MM.1S (cell line): ENCODE measurements around the gene CDC45.

Experiments used
- EZH2phosphoT487 ChIP-seq: fragments of 300-600 bp; sonication (generic); IDR thresholded peaks from 2 replicates; pipeline ENCODE4 v1.6.1; 2018; ENCODE audit warnings: antibody characterized with exemption, low read length
- TF ChIP-seq, protein P1 (sequence below): fragments of 300-600 bp; sonication (generic); IDR thresholded peaks from 2 replicates; pipeline ENCODE4 v1.5.1; 2016; ENCODE audit warnings: antibody characterized with exemption, low read length, mixed read lengths

DNA sequence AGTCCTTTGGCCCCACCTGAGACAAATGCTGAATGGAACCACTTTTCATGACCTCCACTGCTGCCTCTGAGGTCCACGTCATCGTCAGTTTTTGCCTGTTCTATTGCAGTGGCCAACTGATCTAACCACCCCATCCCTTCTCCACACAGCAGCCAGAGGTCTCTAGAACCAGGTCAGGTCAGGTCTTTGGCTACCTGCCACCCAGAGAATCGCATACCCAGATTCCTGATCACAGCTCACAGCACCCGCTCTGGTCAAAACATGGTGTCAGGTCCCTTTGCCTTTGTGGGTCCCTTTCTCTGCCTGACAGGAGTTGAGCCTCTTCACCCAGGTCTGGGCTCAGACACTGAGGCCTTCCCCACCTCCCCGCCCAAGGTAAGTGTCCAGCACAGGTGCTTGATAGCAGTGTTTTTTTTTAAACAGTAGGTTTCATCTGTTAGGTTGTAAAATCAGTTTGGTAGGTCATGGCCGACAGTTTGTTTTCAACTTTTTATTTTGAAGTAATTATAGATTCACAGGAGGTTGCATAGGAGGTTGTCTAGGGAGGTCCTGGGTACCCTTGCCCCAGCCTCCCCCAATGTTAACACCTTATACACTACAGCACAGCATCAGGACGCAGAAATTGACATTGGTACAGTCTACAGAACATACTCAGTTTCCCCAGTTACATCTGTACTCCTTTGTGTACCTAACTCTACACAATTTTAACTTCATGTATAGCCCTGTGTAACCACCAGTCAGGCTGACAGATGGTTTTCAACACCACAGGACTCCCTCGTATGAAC is 39.1 kb upstream of the CDC45 start:
- TF ChIP-seq, protein P1, sequence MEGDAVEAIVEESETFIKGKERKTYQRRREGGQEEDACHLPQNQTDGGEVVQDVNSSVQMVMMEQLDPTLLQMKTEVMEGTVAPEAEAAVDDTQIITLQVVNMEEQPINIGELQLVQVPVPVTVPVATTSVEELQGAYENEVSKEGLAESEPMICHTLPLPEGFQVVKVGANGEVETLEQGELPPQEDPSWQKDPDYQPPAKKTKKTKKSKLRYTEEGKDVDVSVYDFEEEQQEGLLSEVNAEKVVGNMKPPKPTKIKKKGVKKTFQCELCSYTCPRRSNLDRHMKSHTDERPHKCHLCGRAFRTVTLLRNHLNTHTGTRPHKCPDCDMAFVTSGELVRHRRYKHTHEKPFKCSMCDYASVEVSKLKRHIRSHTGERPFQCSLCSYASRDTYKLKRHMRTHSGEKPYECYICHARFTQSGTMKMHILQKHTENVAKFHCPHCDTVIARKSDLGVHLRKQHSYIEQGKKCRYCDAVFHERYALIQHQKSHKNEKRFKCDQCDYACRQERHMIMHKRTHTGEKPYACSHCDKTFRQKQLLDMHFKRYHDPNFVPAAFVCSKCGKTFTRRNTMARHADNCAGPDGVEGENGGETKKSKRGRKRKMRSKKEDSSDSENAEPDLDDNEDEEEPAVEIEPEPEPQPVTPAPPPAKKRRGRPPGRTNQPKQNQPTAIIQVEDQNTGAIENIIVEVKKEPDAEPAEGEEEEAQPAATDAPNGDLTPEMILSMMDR: no peak
- TF ChIP-seq EZH2phosphoT487: no peak
